K562 (cell line): ENCODE measurements around the gene TGM3. TPM values are rescaled to one million over a fixed set of nuclear protein-coding genes. Genes with fewer than 3 reads are reported as not detected.

Experiments used
- ATAC-seq: fragments of 200-7000 bp; cut with Tn5 transposase; 3 replicates; pipeline ENCODE4 v1.9.1; 2020; ENCODE audit warnings: moderate library complexity
- BruUV-seq: library from RNA; stranded (reverse); fragments of 400-500 nt; replicated peaks from 2 replicates; lab custom pipeline; 2021; lab: Mats Ljungman, UMichigan
- CTCF ChIA-PET: fragments of 300-600 bp; formaldehyde crosslinking; extraction: SDS; loops from one replicate; lab custom pipeline; 2021; ENCODE audit warnings: low intra/inter-chr PET ratio; lab: Yijun Ruan, JAX
- POLR2A ChIA-PET: fragments of 300-600, 350-650 bp; sonication (Branson Sonifier 250); formaldehyde crosslinking; extraction: SDS; loops from one replicate; lab custom pipeline; 2021; ENCODE audit warnings: antibody characterized with exemption, inconsistent platforms; lab: Yijun Ruan, JAX
- DNase-seq, 4 experiments: peaks; one replicate each; pipeline versions ENCODE4 v3.0.0 to v3.0.0-alpha.2; 2011 to 2018; ENCODE audit warnings: low spot score in 3 of 4, mixed read lengths in 3 of 4; ENCODE audit errors: extremely low read depth in 1 of 4
- FAIRE-seq: peaks from 2 replicates; lab custom pipeline; 2011; peaks lifted over from hg19 to GRCh38; lab: Jason Lieb, UNC
- H2AFZ ChIP-seq: 2 replicates; pipeline ENCODE4 v1.6.0; 2011; ENCODE audit warnings: low read depth, low read length, control low read depth, inconsistent platforms
- H3K27ac ChIP-seq: fragments of 200-600 bp; 3 replicates; pipeline ENCODE4 v1.8.0; 2011; ENCODE audit warnings: low read depth, mild to moderate bottlenecking, control low read depth, inconsistent platforms, low read length, moderate library complexity, mixed read lengths; ENCODE audit errors: extremely low read depth
- H3K27me3 ChIP-seq, 2 experiments: fragments of 300-600 bp in 1 of 2; 2 replicates in 1 of 2; 3 replicates in 1 of 2; pipeline versions ENCODE4 v1.6.0 to v1.8.0; 2011; ENCODE audit warnings: inconsistent platforms in 2 of 2, low read length in 2 of 2, mild to moderate bottlenecking in 1 of 2, mixed read lengths in 1 of 2, moderate library complexity in 1 of 2; ENCODE audit not compliant: control insufficient read depth in 2 of 2, insufficient read depth in 2 of 2
- H3K36me3 ChIP-seq: fragments of 300-600 bp; 3 replicates; pipeline ENCODE4 v1.8.0; 2011; ENCODE audit warnings: mild to moderate bottlenecking, low read length, inconsistent platforms; ENCODE audit not compliant: control insufficient read depth, insufficient read depth
- H3K4me1 ChIP-seq, 2 experiments: fragments of 200-600 bp in 1 of 2; replicated peaks in 1 of 2; 2 replicates in 1 of 2; 3 replicates in 1 of 2; pipeline versions ENCODE4 v1.5.1 to v1.8.0; 2011; ENCODE audit warnings: inconsistent platforms in 2 of 2, low read length in 2 of 2, mild to moderate bottlenecking in 1 of 2, mixed read lengths in 1 of 2, moderate library complexity in 1 of 2; ENCODE audit not compliant: control insufficient read depth in 2 of 2, insufficient read depth in 2 of 2
- H3K4me2 ChIP-seq: 2 replicates; pipeline ENCODE4 v1.6.1; 2011; ENCODE audit warnings: low read length, control low read depth, inconsistent platforms, mixed read lengths; ENCODE audit not compliant: insufficient read depth
- H3K4me3 ChIP-seq: fragments of 200-600 bp; sonication (generic), shearing (Covaris generic); 2 replicates; pipeline ENCODE4 v1.5.1; 2016; ENCODE audit warnings: control low read depth, inconsistent platforms
- H3K79me2 ChIP-seq: fragments of 200-600 bp; 3 replicates; pipeline ENCODE4 v1.8.0; 2011; ENCODE audit warnings: low read length, inconsistent platforms; ENCODE audit not compliant: control insufficient read depth, insufficient read depth
- H3K9ac ChIP-seq, 2 experiments: 2 replicates each; pipeline versions ENCODE4 v1.6.0 to v1.6.1; 2011; ENCODE audit warnings: low read depth in 2 of 2, low read length in 2 of 2, control low read depth in 1 of 2, inconsistent platforms in 1 of 2, mild to moderate bottlenecking in 1 of 2, mixed read lengths in 1 of 2; ENCODE audit not compliant: insufficient read depth in 1 of 2
- H3K9me1 ChIP-seq: one replicate; pipeline ENCODE4 v1.6.0; 2011; ENCODE audit warnings: inconsistent platforms, mild to moderate bottlenecking, low read length, moderate library complexity; ENCODE audit not compliant: control insufficient read depth, insufficient read depth
- H3K9me3 ChIP-seq: replicated peaks from 2 replicates; pipeline ENCODE4 v1.5.1; 2011; ENCODE audit warnings: low read depth, low read length, inconsistent platforms; ENCODE audit not compliant: control insufficient read depth, insufficient read depth
- H4K20me1 ChIP-seq: replicated peaks from 2 replicates; pipeline ENCODE4 v1.6.1; 2011; ENCODE audit warnings: low read length, inconsistent platforms, mixed read lengths; ENCODE audit not compliant: control insufficient read depth, insufficient read depth
- AFF1 ChIP-seq, 2 experiments: fragments of 450-650 bp; IDR thresholded peaks; 2 replicates each; pipeline ENCODE4 v1.6.1; 2018; ENCODE audit warnings: mild to moderate bottlenecking in 2 of 2, low read depth in 1 of 2; ENCODE audit not compliant: partially characterized antibody in 2 of 2
- CEBPB ChIP-seq: fragments of 450-650 bp; IDR thresholded peaks from 2 replicates; pipeline ENCODE4 v1.6.1; 2016; ENCODE audit warnings: missing genetic modification characterization, missing compliant biosample characterization
- CEBPG ChIP-seq, 3 experiments: fragments of 200-800 bp in 1 of 3; sonication (Bioruptor generic) in 1 of 3; sonication (generic) in 1 of 3; formaldehyde crosslinking in 1 of 3; IDR thresholded peaks in 2 of 3; conservative IDR thresholded peaks in 1 of 3; 2 replicates each; pipeline versions ENCODE4 v1.6.1 to v1.8.0; 2016 to 2022; ENCODE audit warnings: missing compliant biosample characterization in 2 of 3, missing genetic modification characterization in 2 of 3, mild to moderate bottlenecking in 1 of 3, missing genetic modification reagents in 1 of 3
- E2F1 ChIP-seq: sonication (generic); formaldehyde crosslinking; IDR thresholded peaks from 2 replicates; pipeline ENCODE4 v1.8.1; 2023; ENCODE audit warnings: mild to moderate bottlenecking, missing genetic modification reagents, moderate library complexity
- HIVEP1 ChIP-seq: fragments of 250-450 bp; sonication (Bioruptor Pico); IDR thresholded peaks from 2 replicates; pipeline ENCODE4 v1.4.0; 2020; ENCODE audit warnings: mild to moderate bottlenecking
- NR2C1 ChIP-seq, 2 experiments: fragments of 450-650 bp; IDR thresholded peaks; 2 replicates each; pipeline ENCODE4 v1.6.1; 2017; ENCODE audit warnings: mild to moderate bottlenecking in 2 of 2, antibody characterized with exemption in 1 of 2, inconsistent platforms in 1 of 2, missing compliant biosample characterization in 1 of 2, missing genetic modification characterization in 1 of 2
- ZNF23 ChIP-seq: fragments of 250-450 bp; sonication (Bioruptor Pico); IDR thresholded peaks from 2 replicates; pipeline ENCODE4 v1.4.0; 2020; ENCODE audit warnings: mild to moderate bottlenecking
- ZNF282 ChIP-seq: sonication (generic); formaldehyde crosslinking; IDR thresholded peaks from 2 replicates; pipeline ENCODE4 v1.8.1; 2023; ENCODE audit warnings: missing genetic modification reagents
- WGBS: fragments of 100-300 bp; shearing (Covaris generic); methylation state at CpG from one replicate; pipeline ENCODE4 v1.1.6; 2016; ENCODE audit warnings: low coverage, mixed read lengths; ENCODE audit not compliant: insufficient coverage; ENCODE audit errors: missing lambda C conversion rate; 5-methylcytosine and 5-hydroxymethylcytosine counted together
- in situ Hi-C: fragments of 300-500 bp; cut with MboI; formaldehyde crosslinking; loops from 4 replicates; pipeline ENCODE4 v1.15.0; 2018; ENCODE audit warnings: inconsistent platforms, mixed read lengths
- intact Hi-C: fragments of 100-400 bp; cut with micrococcal nuclease; formaldehyde crosslinking; loops from 2 replicates; pipeline ENCODE4 v1.14.2; 2022
- polyA plus RNA-seq, 8 experiments: library from polyadenylated mRNA; depleted of rRNA in 4 of 8; stranded (reverse) in 5 of 8; unstranded in 3 of 8; fragments of >200 nt; fragmentation: Nextera tagmentation in 2 of 8; fragmentation: Illumina TruSeq in 1 of 8; extraction: Ambion mirVana in 2 of 8; extraction: Trizol in 1 of 8; gene quantifications; 2 replicates each; pipeline versions ENCODE4 v1.2.1 to v1.2.3, GENCODE V29; 2011 to 2014; ENCODE audit warnings: inconsistent platforms in 1 of 8, missing spikeins in 1 of 8
- total RNA-seq, 7 experiments: library from RNA; depleted of rRNA in 6 of 7; stranded (reverse); fragments of >200 nt in 6 of 7; fragmentation: Illumina TruSeq in 2 of 7; extraction: Trizol in 2 of 7; gene quantifications; 2 replicates each; pipeline versions ENCODE4 v1.2.1 to v1.2.3, GENCODE V29; 2011 to 2021; ENCODE audit warnings: low replicate concordance in 1 of 7

Gene TGM3
- total and polyA plus RNA-seq, 9 of the 15 experiments (the other 6 are each of a cell fraction or from before 2014, with no cell fraction given) = not detected

- no peak for TF ChIP-seq AFF1 (IDR thresholded peaks at IDR 0.05; ENCODE audit: low read depth in 1 of 2, partially characterized antibody in 2 of 2)
- no peak for TF ChIP-seq ZNF282 (CRISPR knock-in tag)
- no peak for TF ChIP-seq HIVEP1
- no peak for TF ChIP-seq NR2C1 (IDR thresholded peaks at IDR 0.05)
- no peak for TF ChIP-seq NR2C1 (tag; IDR thresholded peaks at IDR 0.05)
- TF ChIP-seq ZNF23 (CRISPR knock-in tag) = no peak
These were observed 45.9 kb upstream of the TGM3 start (continued) for GRCh38 chr20:2249935-2250334.

GRCh38 chr20:2252419-2252997, 43.3 kb upstream of the TGM3 start:
- H4K20me1 ChIP-seq = no peaks in the 10 kb centered on the region
- CTCF ChIA-PET = no interaction called here
- no peak overlapping the region for H3K27ac ChIP-seq
- H3K4me1 ChIP-seq = no peaks in the 10 kb centered on the region; a peak in 1 of 5 replicates
- H3K36me3 ChIP-seq = no peaks in the 10 kb centered on the region
- no peak overlapping the region for H2AFZ ChIP-seq
- DNase-seq (no peak), ATAC-seq (no peak), FAIRE-seq (no peak)
- H3K9ac ChIP-seq = no peak overlapping the region
- 0% methylated on average over 6 of the region's 6 CpGs for WGBS
- no TSS peak for BruUV-seq
- H3K4me3 ChIP-seq = no peak overlapping the region
- intact Hi-C loops = no loop called here
- H3K79me2 ChIP-seq = no peaks in the 10 kb centered on the region
- H3K27me3 ChIP-seq = peaks cover 3 to 5% of the 10 kb centered on the region in 2 experiments; a peak in 3 of 5 replicates
- H3K9me1 ChIP-seq = no peaks in the 10 kb centered on the region
- no peak overlapping the region for H3K4me2 ChIP-seq
- POLR2A ChIA-PET = no interaction called here
- no peak for TF ChIP-seq CEBPG (CRISPR knock-in tag; IDR thresholded peaks at IDR 0.05)
- 0 out of 4 replicates have a peak, but pooled peaks of 1 of the 2 experiments have one; percentile 10 for TF ChIP-seq CEBPG (tag; conservative IDR thresholded peaks at IDR 0.05 in 1 of 2, IDR thresholded peaks at IDR 0.05 in 1 of 2)
- peak; percentile 53; the same call in 1 of the 2 replicates for TF ChIP-seq CEBPB (tag)
- no peak for TF ChIP-seq E2F1 (CRISPR knock-in tag)
- no peaks in the 10 kb centered on the region for H3K9me3 ChIP-seq
- in situ Hi-C loops = no loop called here
